ENCODE measurements around the gene NR2E1.

- TF ChIP-seq CTCF (IDR thresholded peaks at IDR 0.05) (no peak), POLR2A (IDR thresholded peaks at IDR 0.05) (no peak), EP300 (IDR thresholded peaks at IDR 0.05) (no peak), POLR2AphosphoS5 (IDR thresholded peaks at IDR 0.05) (no peak)
Measured at GRCh38 chr6:108175176-108175591, 9.4 kb downstream of the NR2E1 start.
